ENCODE results near the gene CLSTN2. TPM values are rescaled to one million over a fixed set of nuclear protein-coding genes. Genes with fewer than 3 reads are reported as not detected.

Gene CLSTN2
- total and polyA plus RNA-seq, 2 of the 4 experiments (the other 2 are of a cell fraction) = under 0.01 to 0.07 TPM

DNA sequence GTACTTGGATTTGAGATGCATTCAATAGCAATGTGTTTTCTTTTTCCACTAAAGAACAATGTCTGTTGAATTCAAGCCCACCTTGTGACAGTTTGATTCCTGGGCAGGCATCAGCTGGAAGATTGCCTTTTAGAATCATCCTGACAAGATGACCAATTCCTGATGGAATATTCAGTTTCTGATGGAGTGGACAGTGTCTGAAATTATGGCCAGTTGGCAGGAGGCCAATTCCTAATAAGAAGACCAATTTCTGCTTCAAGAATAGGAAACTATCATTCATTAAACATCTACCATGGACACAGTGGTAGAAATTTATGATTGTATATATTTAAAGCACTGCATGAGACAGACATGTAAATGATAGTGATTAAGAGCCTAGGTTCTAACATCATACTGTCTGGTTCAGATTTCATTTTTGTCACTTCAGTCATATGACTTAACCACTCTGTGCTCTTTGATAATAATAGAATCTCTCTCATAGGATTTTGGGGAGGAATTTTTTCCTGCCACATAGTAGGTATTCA lies 133.6 kb downstream of the CLSTN2 start:
- no peak overlapping the region for H2AFZ ChIP-seq (replicated peaks; ENCODE audit: low read length, poor library complexity)
- H2BK20ac ChIP-seq (ENCODE audit: low read depth, low read length) = no peak overlapping the region
- no peak overlapping the region for H3K14ac ChIP-seq (replicated peaks; ENCODE audit: low read depth, low read length)
- H4K5ac ChIP-seq (ENCODE audit: low read depth, low read length) = no peak overlapping the region
- H2BK5ac ChIP-seq (ENCODE audit: low read depth, low read length, poor library complexity, severe bottlenecking) = no peak overlapping the region
- no peak overlapping the region for H2BK120ac ChIP-seq (ENCODE audit: low read depth, low read length)
- ATAC-seq (ENCODE audit: low read depth) = no peak
- H3K79me1 ChIP-seq (ENCODE audit: low read depth in 1 of 2, low read length in 2 of 2) = no peaks in the 10 kb centered on the region
- no peak overlapping the region for H3K4ac ChIP-seq (ENCODE audit: low read depth, low read length)
- no peak overlapping the region for H4K8ac ChIP-seq (ENCODE audit: low read depth in 2 of 2, low read length in 2 of 2)
- no peak overlapping the region for H3K4me2 ChIP-seq (ENCODE audit: low read depth, low read length)
- H2AK9ac ChIP-seq (replicated peaks; ENCODE audit: low read depth, low read length, poor library complexity) = no peak overlapping the region
- no peak overlapping the region for H3K56ac ChIP-seq (ENCODE audit: extremely low read depth, insufficient read depth, low read length)
- H3K4me3 ChIP-seq (ENCODE audit: insufficient read depth, low read depth, low read length) = no peak overlapping the region
- ChIA-PET CTCF (no interaction called here), POLR2A (ENCODE audit: unreplicated experiment) (no interaction called here)
- H3K36me3 ChIP-seq (ENCODE audit: control insufficient read depth, insufficient read depth, low read length) = no peaks in the 10 kb centered on the region
- TF ChIP-seq, protein P1, sequence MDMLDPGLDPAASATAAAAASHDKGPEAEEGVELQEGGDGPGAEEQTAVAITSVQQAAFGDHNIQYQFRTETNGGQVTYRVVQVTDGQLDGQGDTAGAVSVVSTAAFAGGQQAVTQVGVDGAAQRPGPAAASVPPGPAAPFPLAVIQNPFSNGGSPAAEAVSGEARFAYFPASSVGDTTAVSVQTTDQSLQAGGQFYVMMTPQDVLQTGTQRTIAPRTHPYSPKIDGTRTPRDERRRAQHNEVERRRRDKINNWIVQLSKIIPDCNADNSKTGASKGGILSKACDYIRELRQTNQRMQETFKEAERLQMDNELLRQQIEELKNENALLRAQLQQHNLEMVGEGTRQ (IDR thresholded peaks at IDR 0.05; ENCODE audit: low read depth, low read length) = no peak
- no peak for TF ChIP-seq CHD1 (IDR thresholded peaks at IDR 0.05; ENCODE audit: low read depth, low read length)
- TF ChIP-seq RAD21 (IDR thresholded peaks at IDR 0.05; ENCODE audit: low read length) = no peak
- TF ChIP-seq MXI1 (IDR thresholded peaks at IDR 0.05; ENCODE audit: borderline replicate concordance, low read depth, low read length) = no peak
- TF ChIP-seq RCOR1 (IDR thresholded peaks at IDR 0.05; ENCODE audit: insufficient replicate concordance, low read length) = no peak
- TF ChIP-seq, protein P2, sequence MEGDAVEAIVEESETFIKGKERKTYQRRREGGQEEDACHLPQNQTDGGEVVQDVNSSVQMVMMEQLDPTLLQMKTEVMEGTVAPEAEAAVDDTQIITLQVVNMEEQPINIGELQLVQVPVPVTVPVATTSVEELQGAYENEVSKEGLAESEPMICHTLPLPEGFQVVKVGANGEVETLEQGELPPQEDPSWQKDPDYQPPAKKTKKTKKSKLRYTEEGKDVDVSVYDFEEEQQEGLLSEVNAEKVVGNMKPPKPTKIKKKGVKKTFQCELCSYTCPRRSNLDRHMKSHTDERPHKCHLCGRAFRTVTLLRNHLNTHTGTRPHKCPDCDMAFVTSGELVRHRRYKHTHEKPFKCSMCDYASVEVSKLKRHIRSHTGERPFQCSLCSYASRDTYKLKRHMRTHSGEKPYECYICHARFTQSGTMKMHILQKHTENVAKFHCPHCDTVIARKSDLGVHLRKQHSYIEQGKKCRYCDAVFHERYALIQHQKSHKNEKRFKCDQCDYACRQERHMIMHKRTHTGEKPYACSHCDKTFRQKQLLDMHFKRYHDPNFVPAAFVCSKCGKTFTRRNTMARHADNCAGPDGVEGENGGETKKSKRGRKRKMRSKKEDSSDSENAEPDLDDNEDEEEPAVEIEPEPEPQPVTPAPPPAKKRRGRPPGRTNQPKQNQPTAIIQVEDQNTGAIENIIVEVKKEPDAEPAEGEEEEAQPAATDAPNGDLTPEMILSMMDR (conservative IDR thresholded peaks at IDR 0.05; ENCODE audit: low read depth, low read length) = no peak
- no peak overlapping the region for H2BK15ac ChIP-seq (ENCODE audit: low read depth, low read length)
- DNase-seq = no peak
- H3K9me3 ChIP-seq (ENCODE audit: control insufficient read depth, insufficient read depth, low read length) = peaks cover 4% of the 10 kb centered on the region; the same call in 1 of the 2 replicates
- dilution Hi-C loops (cut with HindIII; ENCODE audit: low sequenced_read_pairs, unreplicated experiment) = no loop called here
- H3K23ac ChIP-seq (ENCODE audit: low read depth, low read length) = no peak overlapping the region
- no peak overlapping the region for H3K9ac ChIP-seq (ENCODE audit: low read depth, low read length)
- intact Hi-C loops (cut with micrococcal nuclease) = no loop called here
- H4K20me1 ChIP-seq (ENCODE audit: insufficient read depth, low read length) = no peaks in the 10 kb centered on the region
- H2AK5ac ChIP-seq (ENCODE audit: low read depth, low read length) = no peak overlapping the region
- H3K9me1 ChIP-seq (ENCODE audit: insufficient read depth, low read length) = no peaks in the 10 kb centered on the region
- H3K4me1 ChIP-seq (ENCODE audit: control insufficient read depth, insufficient read depth, low read length) = no peaks in the 10 kb centered on the region
- no TSS peak for BruUV-seq (replicated peaks)
- in situ Hi-C loops (cut with MboI; ENCODE audit: low sequenced_read_pairs) = no loop called here
- H3K27me3 ChIP-seq (ENCODE audit: control insufficient read depth, insufficient read depth, low read length) = no peaks in the 10 kb centered on the region
- H4K91ac ChIP-seq (ENCODE audit: insufficient read depth, low read depth, low read length) = no peak overlapping the region
- no peak overlapping the region for H3K27ac ChIP-seq (ENCODE audit: insufficient read depth, low read length)
- H3K18ac ChIP-seq (ENCODE audit: low read depth, low read length) = no peak overlapping the region

Measured in IMR-90 (cell line).